AG08395 (cell line): ENCODE measurements around the gene FADS3.

Experiments used
- DNase-seq: peaks from one replicate; pipeline ENCODE4 v3.0.0; 2012; ENCODE audit warnings: mixed read lengths, low spot score

Gene FADS3

GRCh38 chr11:61855939-61856680, 35.2 kb downstream of the FADS3 start:
- no peak for DNase-seq

- no peak for DNase-seq
Measured at GRCh38 chr11:61854966-61855714, 36.2 kb downstream of the FADS3 start.

DNA sequence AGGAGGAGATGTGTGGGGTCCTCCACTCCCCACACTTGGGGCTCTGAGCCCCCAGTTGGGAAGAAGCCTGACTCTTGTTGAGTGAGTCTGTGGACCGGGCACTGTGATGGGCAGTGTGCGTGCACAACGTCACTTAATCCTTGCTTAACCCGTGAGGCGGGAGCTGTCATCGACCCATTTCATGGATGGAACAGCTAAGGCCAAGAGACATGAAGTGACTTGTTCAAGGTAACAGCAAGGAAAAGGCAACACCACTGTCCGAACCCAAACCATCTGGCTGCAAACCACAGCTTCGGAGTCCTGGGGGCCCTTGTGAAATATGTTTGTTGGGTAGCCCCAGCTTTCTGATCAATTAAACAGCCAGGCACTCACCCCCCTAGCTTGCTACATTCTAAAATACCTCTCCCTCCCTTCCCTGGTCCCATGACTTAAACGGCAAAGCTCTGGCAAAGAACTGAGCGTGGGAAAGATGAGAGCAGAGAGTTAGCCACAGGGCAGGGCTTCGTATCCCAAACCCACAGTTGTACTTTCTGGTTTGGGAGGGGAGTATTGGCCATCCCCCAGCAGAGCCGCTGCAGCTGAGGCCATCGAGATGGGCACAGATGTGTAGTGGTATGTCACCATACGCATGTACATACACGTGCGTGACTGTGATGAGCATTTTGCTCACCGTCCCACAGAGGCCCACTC, 37.0 kb downstream of the FADS3 start:
- no peak for DNase-seq

GRCh38 chr11:61853698-61854169, 37.6 kb downstream of the FADS3 start:
- no peak for DNase-seq

GRCh38 chr11:61851900-61852295, 39.4 kb downstream of the FADS3 start:
- DNase-seq = no peak

- DNase-seq = no peak
Measured at GRCh38 chr11:61851113-61851899, 40.0 kb downstream of the FADS3 start.

- no peak for DNase-seq
Measured at GRCh38 chr11:61850687-61851086, 40.7 kb downstream of the FADS3 start.

GRCh38 chr11:61848631-61849030, 42.7 kb downstream of the FADS3 start:
- DNase-seq = no peak

DNA sequence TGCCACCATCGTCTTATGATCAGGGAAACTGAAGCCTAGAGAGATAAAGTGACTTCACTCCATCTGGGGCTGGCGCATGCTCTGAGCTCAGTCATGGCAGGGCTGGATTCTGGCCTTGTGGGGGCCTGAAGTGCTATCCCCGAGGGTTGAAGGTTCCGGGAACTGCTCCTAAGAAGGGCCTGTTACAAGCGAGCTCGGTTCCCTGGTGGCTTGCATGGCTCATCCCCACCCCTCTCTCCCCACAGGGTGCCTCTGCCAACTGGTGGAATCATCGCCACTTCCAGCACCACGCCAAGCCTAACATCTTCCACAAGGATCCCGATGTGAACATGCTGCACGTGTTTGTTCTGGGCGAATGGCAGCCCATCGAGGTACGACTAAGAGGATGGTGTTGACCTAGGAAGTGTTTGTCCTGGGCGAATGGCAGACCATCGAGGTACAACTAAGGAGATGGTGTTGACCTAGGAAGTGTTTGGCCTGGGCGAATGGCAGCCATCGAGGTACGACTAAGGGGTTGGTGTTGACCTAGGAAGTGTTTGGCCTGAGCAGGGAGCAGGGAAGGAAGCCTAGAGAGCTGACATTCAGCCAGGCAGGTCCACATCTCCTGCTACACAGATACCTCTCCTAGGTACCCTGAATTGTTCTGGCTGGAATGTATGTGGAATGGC, 43.3 kb downstream of the FADS3 start:
- DNase-seq = no peak

GRCh38 chr11:61846362-61847020, 44.9 kb downstream of the FADS3 start:
- DNase-seq = no peak

DNA sequence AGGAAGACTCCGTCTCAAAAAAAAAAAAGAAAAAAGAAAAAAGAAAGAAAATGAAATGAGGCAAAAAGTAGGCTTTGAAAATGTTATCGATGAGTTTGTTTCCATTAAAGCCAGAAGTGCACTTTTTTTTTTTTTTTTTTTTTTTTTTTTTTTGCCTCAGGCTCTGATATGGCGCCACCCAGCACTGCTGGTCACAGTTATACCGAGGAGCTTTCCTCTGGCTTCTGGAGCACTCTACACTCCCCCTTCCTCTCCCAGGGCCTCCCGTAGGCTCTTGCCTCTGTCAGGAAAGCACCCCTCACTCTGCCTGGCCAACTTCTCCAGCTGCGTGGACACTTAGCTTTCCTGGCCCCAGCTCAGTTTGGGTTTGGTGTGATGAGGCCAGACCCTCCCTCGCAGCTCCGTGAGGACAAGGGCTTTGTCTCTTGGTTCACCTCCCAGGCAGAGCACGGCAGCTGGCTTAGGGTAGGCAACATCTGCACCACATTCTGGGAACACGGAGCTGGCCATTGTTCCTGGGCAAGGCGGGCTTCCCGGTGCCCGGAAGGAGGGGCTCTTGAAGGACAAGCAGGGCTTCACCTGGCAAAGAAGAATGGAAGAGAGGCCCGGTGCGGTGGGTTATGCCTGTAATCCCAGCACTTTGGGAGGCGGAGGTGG, 46.3 kb downstream of the FADS3 start:
- DNase-seq = no peak

- DNase-seq = no peak
Measured at GRCh38 chr11:61842528-61842820, 48.9 kb downstream of the FADS3 start.

GRCh38 chr11:61841636-61842527, 49.5 kb downstream of the FADS3 start:
- no peak for DNase-seq

DNA sequence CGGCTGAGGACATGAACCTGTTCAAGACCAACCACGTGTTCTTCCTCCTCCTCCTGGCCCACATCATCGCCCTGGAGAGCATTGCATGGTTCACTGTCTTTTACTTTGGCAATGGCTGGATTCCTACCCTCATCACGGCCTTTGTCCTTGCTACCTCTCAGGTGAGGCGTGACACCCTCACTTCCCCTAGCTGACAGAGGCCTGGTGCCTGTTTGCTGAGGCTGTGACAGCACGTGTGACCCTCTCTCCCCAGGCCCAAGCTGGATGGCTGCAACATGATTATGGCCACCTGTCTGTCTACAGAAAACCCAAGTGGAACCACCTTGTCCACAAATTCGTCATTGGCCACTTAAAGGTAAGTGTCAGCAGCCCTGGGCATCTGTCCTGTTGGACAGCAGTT, 51.0 kb downstream of the FADS3 start:
- DNase-seq = no peak

GRCh38 chr11:61839742-61840141, 51.6 kb downstream of the FADS3 start:
- no peak for DNase-seq

- DNase-seq = no peak
Measured at GRCh38 chr11:61838921-61839320, 52.4 kb downstream of the FADS3 start.

DNA sequence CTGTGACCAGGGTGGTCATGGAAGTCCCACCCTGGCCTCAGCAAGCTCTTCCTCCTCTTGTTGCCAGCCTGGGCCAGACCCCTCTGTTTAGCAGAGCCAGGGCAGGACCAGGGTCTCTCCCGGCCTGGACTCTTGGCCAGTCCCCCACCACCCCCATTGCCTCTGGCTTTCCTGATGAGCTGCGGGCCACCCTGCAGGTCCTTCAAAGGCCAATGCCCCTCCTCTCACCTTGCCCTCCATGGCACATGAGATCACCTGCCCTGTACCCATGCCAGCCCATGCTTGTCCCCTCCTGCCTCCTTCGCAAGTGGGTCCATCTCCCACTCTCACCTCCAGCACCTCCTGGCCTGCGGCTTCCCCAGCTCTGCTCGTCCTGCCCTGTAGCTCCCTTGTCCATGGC, 52.8 kb downstream of the FADS3 start:
- no peak for DNase-seq

- no peak for DNase-seq
Measured at GRCh38 chr11:61837411-61838005, 53.8 kb downstream of the FADS3 start.

GRCh38 chr11:61836193-61836592, 55.2 kb downstream of the FADS3 start:
- no peak for DNase-seq
